Stimulated activated CD4-positive, alpha-beta T cell treated with anti-CD3 and anti-CD28 coated beads, Interleukin-1b, Interleukin-23, amount 100 ng/mL, for 4 hours (primary cell): ENCODE results near the gene OXLD1.
A peak's percentile ranks its signal among the peaks of the same experiment; 100 is the strongest.

Experiments used
- DNase-seq, 2 donors: peaks; one replicate each; pipeline ENCODE4 v3.0.0-alpha.2; 2020; ENCODE audit warnings: low read depth in 2 of 2

Gene OXLD1

DNA sequence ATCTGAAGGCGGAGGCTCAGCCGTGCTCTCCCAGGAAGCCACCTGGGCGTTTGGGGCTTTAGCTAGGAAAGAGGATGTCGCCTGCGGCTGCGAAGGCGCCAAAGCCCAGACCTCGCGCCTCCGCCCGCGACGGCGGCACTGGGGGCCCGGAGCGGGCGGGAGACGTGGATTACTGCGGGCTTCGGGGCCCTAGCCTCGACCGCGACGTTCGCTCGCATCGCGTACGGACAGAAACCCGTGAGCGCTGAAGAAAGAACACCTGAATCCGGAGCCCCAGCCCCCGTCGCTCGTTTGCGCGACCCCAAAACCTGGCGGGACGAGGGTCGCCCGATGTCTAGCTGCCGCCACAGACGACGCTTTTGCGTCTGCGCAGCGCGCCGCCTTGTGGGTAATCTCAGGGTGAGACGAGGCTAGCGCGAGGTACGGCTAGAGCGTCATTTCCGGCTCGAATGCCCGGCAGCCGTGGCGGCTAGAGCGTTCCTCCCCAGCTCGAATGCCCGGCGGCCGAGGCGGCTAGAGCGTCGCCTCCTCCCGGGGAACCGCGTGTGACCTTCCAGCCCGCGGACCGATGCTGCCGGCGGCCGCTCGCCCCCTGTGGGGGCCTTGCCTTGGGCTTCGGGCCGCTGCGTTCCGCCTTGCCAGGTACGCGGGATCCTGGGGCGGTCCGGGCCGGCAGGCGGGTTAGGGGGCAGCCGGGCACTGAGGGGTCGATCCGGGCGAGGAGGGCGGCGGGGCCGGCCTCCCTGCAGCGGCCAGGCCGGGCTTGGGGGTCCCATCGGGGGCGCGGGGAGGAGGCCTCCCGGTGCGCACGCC, 36.7 kb upstream of the OXLD1 start, which contains the start of gene MRPL12:
Gene MRPL12 (plus strand): TSS at position 434 of the 813 bp plus-strand sequence. CDS start 135 bp downstream, at position 569.
- peak; percentile 76 to 85 for DNase-seq

DNA sequence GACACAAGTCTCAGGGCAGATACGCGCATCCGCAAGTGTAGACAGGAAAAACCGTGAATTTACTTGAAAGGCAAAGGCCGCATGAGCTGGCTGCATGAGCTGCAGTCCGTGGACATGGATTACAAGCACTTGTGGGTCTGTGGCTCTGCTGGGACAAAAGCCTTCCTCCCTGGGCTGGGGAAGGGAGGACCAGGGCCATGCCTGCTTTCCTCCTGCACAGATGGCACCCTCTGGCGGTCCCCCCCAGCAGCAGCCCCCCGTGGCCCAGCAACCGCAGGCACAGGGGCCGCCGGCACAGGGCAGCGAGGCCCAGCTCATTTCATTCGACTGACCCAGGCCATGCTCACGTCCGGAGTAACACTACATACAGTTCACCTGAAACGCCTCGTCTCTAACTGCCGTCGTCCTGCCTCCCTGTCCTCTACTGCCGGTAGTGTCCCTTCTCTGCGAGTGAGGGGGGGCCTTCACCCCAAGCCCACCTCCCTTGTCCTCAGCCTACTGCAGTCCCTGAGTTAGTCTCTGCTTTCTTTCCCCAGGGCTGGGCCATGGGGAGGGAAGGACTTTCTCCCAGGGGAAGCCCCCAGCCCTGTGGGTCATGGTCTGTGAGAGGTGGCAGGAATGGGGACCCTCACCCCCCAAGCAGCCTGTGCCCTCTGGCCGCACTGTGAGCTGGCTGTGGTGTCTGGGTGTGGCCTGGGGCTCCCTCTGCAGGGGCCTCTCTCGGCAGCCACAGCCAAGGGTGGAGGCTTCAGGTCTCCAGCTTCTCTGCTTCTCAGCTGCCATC, 35.1 kb upstream of the OXLD1 start:
- DNase-seq = no peak

DNA sequence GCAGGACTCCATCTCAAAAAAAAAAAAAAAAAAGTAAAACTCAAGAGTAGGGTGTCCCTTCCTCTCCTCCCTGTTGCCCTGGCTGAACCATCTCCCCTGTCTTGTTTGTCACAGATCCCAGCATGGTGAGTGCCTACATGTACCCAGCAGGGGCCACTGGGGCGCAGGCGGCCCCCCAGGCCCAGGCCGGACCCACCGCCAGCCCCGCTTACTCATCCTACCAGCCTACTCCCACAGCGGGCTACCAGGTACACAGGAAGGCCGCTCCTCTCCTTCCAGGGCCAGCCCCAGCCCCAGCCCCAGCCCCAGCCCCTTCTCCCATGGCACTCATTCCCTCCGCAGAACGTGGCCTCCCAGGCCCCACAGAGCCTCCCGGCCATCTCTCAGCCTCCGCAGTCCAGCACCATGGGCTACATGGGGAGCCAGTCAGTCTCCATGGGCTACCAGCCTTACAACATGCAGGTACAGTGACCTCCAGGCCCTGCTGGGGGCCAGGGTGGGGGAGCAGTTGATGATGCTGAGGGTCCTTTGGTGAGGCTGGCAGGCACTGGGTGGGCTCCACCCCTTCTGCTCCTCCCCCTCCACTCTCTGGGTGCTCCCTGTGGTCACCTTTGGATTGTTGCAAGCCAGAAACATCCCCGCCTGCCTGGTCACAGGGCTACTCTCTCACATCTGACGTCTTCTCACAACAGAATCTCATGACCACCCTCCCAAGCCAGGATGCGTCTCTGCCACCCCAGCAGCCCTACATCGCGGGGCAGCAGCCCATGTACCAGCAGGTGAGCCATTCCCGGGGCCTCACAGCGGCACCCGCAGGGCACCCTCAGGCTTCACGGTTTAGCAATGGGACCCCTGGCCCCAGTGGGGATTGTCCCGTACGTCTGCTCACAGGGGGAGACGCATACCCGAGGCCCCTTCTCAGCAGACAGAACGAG, 34.2 kb upstream of the OXLD1 start:
- no peak for DNase-seq

DNA sequence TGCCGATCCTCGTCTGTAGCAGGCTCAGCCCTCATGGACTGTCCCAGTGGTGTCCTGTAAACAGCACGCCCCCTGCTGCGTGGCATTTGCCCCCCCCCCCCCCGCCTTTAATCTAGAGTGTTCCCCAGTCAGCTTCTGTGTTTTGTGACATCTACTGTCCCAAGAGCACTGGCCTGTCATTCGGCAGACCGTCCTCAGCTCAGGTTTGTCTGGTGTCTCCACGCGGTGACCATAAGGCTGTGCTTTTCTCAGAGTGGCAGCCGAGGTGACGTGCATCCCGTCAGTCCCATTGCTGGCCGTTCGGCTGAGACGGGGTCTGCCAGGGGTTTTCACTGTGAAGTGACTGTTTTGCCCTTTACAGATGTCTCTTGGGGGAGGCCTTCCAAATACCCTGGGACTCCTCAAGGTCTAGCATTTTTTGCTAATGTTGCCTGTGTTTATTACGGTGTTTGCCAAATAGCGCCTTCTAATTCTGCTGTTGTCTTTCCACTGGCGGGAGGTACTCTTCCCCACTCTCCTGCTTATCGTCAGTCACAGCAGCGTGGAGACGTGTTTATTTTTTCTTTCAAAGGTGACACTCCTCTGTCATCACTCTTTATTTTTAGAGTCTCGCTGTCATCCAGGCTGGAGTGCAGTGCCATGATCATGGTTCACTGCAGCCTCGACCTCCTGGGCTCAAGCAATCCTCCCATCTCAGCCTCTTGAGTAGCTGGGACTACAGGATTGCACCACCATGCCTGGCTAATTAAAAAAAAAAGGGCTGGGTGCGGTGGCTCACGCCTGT, 31.0 kb upstream of the OXLD1 start:
- DNase-seq = no peak

DNA sequence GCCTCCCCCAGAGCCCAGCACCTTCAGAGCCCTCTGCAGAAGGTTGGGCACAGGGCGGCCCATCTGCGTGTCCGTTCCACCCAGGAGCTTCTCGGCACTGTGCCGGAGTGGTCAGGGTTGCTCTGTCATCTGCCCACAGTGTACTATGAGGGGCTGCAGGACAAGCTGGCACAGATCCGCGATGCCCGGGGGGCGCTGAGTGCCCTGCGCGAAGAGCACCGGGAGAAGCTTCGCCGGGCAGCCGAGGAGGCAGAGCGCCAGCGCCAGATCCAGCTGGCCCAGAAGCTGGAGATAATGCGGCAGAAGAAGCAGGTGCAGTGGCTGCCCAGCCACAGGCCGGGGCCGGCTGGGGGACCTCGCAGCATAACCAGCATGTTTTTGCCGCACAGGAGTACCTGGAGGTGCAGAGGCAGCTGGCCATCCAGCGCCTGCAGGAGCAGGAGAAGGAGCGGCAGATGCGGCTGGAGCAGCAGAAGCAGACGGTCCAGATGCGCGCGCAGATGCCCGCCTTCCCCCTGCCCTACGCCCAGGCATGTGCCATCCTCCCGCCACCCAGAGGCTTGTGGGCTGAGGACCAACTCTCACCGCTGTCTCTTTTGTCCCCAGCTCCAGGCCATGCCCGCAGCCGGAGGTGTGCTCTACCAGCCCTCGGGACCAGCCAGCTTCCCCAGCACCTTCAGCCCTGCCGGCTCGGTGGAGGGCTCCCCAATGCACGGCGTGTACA, 30.0 kb upstream of the OXLD1 start:
- no peak for DNase-seq

DNA sequence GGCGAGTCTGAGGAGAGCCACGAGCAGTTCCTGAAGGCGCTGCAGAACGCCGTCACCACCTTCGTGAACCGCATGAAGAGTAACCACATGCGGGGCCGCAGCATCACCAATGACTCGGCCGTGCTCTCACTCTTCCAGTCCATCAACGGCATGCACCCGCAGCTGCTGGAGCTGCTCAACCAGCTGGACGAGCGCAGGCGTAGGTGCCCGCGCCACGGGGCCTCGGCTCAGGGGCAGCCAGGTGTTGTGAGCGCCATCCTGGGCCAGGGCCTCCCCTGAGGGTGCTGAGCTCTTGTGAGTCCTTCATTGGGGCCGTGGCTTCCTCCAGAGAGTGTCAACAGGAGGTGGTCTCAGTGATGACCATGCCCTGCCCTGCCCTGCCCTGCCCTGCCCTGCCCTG, 29.4 kb upstream of the OXLD1 start:
- DNase-seq = no peak

DNA sequence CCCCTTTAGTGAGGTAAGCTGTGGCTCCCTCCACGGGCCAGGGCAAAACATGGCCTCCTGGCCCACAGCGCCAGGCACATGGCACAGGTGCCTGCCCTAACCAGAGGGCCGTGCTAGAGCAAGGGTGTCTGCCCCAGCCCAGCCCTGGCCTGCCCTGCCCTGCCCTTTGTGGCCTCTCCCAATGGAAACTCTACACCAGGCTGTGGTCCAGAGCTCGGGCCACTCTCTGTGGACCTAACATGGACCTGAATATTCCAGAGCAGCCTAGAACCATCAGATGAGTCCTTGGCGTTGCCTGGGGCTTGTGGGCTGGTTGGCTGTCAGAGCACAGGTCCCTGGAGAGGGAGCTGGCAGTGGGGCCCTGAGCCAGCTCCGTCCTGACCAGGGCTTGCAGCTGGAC, 28.8 kb upstream of the OXLD1 start:
- no peak for DNase-seq

DNA sequence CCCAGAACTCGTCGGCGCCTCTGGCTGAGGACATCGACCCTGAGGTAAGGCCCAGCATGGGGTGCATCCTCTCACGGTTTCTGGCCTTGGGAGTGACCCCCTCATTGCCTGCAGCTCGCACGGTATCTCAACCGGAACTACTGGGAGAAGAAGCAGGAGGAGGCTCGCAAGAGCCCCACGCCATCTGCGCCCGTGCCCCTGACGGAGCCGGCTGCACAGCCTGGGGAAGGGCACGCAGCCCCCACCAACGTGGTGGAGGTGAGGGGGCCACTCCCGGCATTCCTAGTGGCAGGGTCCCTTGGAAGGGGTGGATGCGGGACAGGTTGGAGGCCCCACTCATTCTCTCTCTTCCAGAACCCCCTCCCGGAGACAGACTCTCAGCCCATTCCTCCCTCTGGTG, 28.4 kb upstream of the OXLD1 start:
- DNase-seq = no peak

DNA sequence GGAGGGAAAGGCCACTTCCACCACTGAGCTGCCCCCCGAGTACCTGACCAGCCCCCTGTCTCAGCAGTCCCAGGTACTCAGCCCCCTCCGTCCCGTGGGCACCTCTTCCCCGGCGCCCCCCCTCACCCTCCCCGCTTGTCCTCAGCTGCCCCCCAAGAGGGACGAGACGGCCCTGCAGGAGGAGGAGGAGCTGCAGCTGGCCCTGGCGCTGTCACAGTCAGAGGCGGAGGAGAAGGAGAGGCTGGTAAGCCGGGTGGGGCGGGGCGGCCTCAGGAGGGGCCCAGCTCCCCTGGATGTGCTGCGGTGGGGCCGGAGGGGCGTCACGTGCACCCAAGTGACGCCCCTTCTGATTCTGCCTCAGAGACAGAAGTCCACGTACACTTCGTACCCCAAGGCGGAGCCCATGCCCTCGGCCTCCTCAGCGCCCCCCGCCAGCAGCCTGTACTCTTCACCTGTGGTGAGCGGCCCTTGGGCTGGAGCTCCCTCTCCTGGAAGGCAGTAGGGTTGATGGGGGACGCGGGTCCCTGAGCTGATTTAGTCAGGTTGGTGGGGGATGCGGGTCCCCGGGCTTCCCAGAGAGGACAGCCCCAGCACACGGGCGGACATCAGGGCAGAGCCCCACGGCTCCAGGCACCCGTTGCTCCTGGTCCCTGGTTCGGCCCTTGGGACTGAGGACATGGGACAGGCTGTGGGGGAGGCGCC, 27.3 kb upstream of the OXLD1 start:
- no peak for DNase-seq

DNA sequence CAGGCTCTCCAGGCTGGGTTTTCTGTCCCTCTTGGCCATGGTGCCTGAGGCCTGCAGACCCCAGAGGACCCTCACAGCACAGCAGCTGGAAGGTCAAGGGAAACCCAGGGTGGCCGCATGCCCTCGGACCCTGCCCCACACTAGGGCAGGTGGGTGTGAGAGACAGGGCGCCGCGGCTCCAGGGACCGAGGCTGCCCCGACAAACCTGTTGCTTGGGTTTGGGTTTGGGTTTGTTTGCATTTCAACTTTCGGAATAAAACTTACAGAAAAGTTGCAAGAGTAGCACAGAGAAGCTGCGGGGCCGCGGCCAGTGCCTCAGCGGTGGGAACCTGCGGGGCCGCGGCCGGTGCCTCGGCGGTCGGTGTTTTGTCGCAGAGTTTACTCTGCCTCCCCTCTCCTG, 25.2 kb upstream of the OXLD1 start:
- no peak for DNase-seq

DNA sequence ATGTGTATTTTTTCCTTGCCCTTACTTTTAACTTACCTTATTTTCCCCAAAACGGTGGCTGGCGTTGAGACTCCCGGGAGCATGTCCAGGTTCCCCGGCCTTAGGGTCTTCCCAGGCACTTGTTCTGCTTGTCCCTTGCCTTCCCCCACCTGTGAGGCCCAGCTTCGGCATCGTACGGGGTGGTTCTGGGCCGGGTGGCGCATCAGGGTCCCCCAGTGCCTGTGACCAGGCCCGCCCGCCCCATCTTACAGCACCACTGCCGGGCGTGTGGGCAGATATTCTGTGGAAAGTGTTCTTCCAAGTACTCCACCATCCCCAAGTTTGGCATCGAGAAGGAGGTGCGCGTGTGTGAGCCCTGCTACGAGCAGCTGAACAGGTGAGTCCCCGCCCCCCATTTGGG, 24.8 kb upstream of the OXLD1 start:
- DNase-seq = no peak

DNA sequence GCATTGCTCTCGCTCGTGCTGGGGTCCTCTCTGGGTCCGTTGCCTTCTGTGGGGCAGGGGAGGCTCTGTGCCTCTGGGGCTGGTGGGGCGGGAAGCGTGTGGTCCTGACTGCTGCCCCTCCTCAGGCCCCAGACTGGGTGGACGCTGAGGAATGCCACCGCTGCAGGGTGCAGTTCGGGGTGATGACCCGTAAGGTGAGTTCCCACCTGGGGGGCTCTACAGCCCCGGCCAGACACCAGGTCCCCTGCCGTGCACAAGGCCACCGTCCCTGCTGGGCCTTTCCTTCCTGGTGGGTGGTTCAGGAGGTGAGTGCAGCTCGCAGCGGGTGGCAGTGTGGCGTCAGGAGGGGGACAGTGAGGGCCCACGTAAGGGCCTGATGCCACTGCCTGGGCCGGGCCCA, 24.1 kb upstream of the OXLD1 start:
- DNase-seq = no peak

DNA sequence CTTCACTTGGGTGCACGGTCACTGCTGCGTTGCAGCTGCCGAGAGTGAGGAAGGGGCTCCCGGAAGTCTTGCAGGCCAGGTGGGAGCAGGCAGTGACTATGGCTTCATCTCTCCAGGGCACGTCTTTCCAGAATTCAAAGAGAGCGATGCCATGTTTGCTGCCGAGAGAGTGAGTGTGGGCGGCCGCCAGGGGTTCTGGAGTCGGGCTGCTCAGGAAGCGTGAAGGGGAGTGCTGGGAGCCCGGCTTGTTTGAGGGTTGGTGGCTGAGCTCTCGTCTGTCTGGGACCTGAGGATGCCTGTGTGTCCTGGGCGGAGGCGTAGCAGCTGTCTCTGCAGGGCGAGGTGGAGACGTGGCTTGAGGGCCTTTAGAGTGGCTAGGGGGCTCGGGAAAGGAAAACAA, 23.7 kb upstream of the OXLD1 start:
- DNase-seq = no peak

DNA sequence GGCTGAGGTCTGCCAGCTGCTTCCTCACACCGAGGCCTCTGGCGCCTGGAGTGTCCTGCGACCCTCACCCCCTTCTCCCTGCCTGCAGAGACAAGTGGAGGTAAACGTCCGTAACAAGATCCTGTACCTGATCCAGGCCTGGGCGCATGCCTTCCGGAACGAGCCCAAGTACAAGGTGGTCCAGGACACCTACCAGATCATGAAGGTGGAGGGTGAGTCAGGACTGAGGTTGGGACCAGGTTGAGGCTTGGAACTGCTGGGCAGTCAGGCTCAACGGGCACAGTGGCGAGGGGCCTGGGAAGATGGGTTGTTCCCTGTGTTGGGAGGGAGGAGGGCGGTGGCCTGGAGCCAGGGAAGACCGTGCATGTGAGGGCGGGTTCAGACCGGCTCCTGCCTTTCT, 22.2 kb upstream of the OXLD1 start:
- DNase-seq = no peak

DNA sequence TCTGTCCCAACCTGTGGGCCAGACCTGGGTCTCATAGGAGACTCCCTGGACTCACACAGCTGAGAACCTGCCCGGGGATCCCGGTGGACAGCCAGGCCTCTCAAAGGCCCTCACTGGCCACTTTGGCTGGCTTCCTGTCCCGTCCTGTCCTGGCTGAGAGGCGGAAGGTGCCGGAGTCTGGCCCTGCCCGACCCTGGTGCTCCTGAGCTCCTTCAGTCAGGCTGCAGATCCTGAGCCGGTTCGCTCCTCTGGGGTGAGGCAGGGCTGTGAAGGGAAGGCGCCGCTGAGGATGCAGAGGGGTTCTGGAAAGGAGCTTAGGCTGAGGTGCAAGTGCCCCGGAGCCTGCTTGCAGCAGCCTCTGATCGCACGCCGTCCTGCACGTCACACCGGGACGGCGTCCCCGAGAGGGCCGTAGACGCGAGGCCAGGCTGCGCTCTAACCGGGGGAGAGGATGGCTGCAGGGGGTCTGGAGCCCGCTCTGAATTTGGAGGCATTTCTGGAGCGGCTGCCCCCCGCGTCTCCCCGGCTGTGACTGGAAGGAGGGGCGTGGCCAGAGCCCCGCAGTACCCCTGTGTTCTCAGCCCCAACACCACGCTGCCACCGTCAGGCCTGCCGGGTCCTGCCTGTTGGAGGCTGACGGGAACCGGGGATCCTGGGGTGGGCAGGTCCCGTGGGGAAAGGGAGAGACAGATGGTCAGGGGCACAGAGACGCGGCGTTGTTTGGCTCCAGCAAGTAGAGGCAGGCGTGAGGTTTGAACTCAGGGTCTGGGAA, 21.6 kb upstream of the OXLD1 start:
- DNase-seq = no peak

DNA sequence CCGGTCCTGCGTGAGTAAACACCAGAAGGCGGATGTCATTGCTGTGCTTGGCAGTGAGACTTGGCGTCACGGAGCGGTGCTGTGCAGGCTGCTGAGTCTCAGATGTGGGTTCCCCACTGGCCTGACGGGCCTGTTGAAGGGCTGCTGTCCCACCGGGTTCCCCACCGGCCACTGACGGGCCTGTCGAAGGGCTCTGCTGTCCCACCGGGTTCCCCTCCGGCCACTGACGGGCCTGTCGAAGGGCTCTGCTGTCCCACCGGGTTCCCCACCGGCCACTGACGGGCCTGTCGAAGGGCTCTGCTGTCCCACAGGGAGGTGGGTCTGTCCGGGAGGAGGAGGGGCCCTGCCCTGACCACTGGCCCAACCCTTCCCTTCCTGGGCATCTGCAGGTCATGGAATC, 20.2 kb upstream of the OXLD1 start:
- no peak for DNase-seq

DNA sequence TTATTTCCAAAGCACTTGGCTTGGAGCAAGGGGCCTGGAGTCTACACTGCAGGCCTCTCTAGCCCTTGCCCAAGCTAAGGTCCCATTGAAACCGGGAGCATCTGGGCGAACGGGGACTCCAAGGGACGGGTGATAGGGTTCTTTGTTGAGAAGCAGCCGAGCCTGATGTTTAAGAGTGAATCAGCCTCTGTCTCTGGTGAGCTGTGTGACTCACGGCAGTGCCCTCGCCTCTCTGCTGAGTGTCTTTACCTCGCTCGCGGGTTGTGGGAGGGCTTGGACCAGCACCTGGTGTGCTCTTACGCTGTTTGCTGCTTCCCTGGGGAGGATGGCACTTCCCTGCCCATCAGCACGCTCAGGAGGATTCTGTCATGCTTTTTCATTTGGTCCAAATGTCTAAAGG, 18.7 kb upstream of the OXLD1 start:
- peak; percentile 37 to 39 for DNase-seq

DNA sequence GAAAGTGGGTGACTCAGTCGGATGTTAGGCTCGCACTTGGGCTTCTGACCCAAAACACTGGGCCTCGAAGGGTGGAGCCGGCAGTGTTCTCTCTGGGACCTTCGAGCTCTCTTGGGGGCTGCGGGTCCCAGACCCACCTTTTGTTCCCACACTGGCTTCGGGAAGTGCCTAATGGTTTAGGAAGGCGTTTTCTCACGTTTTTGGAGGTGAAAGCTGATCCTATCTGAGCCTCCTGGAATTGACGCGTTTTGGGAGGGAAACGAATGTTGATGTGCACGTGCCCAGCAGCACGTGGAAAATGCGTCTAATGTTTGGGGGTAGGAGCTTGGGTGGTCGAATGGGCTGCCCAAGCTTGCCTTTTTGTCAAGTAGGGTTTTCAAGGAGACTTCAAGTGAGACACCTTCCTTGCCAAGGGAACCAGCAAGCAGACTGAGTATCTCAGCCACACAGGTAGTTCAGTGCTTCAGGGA, 18.1 kb upstream of the OXLD1 start:
- no peak for DNase-seq
